ENCODE measurements around the gene PCAT6.
"Not testable (repeated sequence)": the region's sequence is repeated elsewhere in the genome, so short reads cannot be mapped to it uniquely, and the experiment has no call there.

The PCAT6 gene

DNA sequence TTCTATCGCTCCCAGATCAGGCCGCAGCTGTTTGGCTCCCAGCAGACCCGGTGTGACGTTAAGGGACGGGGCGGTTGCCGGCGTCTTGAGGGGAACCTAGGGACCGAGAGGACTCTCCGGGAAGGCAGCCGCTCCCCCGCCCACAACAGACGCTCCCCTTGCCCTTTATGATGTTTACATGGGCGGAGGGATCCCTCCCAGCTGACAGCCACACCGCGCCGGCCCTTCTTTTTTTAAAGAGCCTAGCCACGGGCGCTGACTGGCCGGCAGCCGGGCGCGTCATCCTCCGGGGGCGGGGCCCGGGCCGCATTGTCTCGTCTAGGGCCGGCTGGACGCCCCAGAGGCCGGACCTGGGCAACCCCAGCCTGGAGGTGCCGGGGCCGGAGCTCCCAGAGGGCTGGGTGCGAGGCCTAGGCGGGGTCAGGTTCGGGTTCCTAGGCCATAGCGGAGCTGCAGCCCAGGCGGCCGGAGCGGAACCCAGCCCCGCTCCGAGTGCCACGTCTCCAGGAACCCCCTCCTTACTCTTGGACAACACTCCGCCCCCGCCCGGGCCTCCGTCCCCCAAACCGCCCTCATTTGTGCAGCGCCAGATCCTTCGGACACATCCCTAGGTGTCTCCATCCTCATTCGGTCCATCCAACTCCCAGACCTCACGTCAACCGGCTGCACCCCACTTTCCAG is at the start of gene PCAT6:
Gene PCAT6, plus strand, starts transcription at position 340 of the 681 bp plus-strand sequence.
- in situ Hi-C loops (cut with MboI; ENCODE audit: low pct_unique_long_range_greater_than_20kb, low sequenced_read_pairs) = no loop called here
- DNase-seq = peak; percentile 94

DNA sequence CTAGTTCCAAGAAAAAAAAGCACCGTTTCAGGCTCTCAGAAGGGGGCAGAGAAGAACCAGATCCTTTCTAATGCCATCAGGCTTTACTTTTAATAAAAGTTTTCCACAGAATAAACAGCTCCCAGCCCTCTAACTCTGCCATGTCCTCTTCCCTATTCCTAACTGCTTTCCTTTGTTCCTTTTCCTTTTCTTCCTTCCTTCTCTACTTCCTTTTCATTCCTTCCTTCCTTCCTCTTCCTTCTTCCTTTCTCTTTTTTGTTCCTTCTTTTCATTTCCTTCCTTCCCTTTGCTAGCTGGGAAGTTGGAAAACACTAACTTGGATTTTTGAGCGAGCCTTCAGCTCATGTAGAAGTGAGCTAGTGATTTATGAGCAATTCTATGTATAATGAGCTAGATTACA is 48.7 kb upstream of the PCAT6 start:
- in situ Hi-C loops (cut with MboI; ENCODE audit: low pct_unique_long_range_greater_than_20kb, low sequenced_read_pairs) = no loop called here
- no peak for DNase-seq

DNA sequence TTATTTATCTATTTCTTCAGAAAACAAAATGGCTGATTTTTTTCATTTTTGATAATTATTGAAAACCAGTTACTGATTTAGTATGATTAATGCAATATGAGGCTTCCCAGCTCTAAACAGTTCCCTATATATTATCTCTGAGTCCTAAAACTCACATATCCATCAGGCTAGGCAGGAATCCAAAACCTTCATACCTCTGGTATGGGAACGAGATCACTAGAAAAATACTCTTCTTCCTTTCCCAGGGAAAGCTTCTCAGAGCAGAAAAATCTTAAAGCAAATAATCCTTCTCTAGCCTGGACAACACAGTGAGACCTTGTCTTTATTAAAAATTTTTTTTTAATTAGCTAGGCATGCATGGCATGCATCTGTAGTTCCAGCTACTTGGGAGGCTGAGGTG is 45.0 kb upstream of the PCAT6 start:
- no peak for DNase-seq
- in situ Hi-C loops (cut with MboI; ENCODE audit: low pct_unique_long_range_greater_than_20kb, low sequenced_read_pairs) = no loop called here

DNA sequence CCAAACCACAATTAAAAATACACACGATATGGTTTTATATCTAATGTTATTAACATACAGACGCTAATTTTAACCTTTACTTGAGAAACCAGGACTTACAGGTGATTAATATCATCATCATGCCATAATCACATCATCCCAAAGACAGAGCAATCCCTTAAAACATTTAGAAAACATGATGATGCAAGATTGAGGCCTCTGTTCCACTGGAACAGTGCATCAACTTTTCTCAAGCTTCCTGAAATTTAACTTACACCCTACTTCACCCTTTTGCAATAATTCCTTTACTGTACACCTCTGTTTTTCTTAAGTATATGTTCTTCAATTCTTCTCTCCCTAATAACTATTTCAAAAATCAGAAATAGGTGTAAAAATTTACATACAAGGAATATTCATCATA is 40.6 kb upstream of the PCAT6 start:
- in situ Hi-C loops (cut with MboI; ENCODE audit: low pct_unique_long_range_greater_than_20kb, low sequenced_read_pairs) = no loop called here
- DNase-seq = no peak

DNA sequence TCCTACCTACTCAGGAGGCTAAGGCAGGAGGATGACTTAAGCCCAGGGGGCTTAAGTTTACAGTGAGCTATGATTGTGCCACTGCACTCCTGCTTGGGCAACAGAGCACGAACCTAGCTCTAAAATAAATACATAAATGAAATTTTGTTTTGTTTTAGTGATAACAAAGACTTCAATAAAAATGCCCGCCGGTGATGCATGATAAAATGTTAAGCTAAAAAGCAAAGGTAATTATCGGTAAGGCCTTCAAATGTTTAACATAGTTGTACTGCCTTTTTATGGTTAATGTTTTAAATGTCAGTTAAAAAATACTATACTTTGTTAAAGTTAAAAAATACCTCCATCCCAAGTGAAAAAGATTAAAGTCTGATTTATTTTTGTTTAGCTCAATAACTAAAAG is 29.6 kb upstream of the PCAT6 start:
- no peak for DNase-seq
- in situ Hi-C loops (cut with MboI; ENCODE audit: low pct_unique_long_range_greater_than_20kb, low sequenced_read_pairs) = no loop called here

DNA sequence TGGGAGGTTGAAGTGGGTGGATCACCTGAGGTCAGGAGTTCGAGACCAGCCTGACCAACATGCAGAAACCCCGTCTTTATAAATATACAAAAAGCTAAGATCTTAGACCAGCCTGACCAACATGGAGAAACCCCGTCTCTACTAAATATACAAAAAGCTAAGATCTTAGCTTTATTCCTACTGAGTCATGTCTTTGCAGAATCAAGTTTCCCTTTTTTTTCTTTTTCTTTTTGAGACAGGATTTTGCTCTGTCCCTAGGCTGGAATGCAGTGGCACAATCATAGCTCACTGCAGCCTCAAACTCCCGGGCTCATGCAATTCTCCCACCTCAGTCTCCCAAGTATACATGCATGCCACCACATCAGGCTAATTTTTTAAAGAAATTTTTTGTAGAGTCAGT is 23.9 kb upstream of the PCAT6 start:
- DNase-seq = no peak
- in situ Hi-C loops (cut with MboI; ENCODE audit: low pct_unique_long_range_greater_than_20kb, low sequenced_read_pairs) = no loop called here

DNA sequence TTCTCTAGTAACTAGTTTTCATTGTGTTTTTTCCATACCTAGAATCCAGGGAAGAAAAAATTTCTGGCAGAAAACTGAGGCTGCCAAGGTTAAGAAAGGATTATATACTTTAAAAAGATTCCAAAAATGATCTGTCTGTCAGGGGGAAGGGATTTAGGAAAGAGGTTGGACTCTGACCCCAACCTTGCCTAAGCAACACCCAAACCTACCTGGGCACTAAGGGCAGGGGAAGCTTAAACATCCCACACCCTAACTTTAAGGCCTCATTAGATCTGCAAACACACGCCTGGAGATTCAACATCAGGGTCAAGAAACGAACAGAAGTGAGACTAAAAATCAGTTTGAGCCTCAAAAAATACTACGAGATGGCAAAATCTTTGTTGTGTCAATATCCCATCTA is 22.0 kb upstream of the PCAT6 start:
- in situ Hi-C loops (cut with MboI; ENCODE audit: low pct_unique_long_range_greater_than_20kb, low sequenced_read_pairs) = no loop called here
- no peak for DNase-seq

DNA sequence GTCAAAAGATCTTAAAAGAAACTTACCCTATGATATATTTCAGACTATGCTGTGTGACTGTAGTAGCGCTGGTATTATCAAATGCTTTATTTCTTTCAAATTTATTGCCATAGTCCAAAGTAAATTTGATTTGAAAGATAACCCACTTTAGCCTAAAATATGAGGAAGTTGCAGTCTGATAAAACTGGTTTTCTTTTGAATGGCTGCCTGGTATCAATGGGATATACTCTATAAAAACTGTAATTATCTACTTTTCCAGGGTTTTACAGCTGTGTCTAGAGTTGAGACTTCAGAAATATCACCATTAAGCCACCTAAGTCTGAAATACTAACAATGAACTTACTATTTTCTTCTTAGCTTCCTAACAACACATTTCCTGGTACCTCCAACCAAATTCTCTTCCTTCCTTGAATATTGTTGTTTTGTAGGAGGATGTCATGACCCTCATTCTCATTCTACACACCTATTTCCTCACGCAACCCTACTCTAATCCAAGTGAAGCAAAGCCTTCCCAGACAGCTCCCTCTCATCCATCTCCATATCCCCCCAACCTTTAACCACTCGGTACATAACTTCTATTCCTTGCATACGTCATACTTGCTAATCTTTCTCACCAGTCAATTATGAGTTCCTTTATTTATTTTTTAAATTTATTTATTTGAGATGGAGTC is 19.5 kb upstream of the PCAT6 start:
- DNase-seq = no peak

DNA sequence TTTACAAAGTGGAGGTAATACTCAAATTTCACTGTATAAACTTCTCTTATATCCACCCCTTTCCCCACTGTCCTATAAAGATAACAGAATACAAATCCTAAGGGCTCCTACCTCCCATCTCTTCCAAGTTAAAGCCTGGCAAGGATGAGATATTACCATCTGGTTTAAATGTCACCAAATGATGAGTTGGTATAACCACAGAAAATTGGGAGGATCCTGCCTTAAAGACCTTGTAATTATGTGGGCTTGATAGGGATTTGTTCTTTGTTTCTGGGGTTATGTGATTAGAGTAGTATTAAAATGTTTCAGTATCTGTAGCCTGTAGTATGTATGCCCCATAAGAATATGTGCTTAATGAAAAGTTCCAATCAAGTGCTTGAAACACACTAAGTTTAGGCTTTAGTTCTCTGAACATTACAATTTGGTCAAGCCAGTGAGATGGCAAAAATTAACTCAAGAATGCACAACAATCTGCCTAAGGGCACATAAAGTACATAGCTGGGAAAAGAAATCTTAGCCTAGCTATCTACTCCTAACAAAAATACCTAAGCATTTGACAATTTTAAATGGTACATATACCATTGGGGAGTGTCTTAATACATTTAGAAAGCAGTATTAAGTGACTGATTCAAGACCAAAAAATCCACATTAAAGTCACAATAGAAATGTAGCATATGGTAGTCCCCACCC is 16.6 kb upstream of the PCAT6 start:
- in situ Hi-C loops (cut with MboI; ENCODE audit: low pct_unique_long_range_greater_than_20kb, low sequenced_read_pairs) = no loop called here
- no peak for DNase-seq

More for the DNA sequence above, 19.5 kb upstream of the PCAT6 start:
- in situ Hi-C loops (cut with MboI; ENCODE audit: low pct_unique_long_range_greater_than_20kb, low sequenced_read_pairs) = no loop called here

DNA sequence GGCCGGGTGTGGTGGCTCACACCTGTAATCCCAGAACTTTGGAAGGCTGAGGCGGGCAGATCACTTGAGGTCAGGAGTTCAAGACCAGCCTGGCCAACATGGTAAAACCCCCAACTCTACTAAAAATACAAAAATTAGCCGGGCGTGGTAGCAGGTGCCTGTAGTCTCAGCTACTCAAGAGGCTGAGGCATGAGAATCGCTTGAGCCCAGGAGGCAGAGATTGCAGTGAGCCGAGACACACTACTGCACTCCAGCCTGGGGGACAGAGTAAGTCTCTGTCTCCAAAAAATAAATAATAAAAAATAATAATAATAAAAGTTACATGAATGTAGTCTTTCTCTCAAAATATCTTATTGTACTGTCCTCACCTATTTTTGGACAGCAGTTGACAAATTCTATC is 15.8 kb upstream of the PCAT6 start:
- DNase-seq = not testable (repeated sequence)

DNA sequence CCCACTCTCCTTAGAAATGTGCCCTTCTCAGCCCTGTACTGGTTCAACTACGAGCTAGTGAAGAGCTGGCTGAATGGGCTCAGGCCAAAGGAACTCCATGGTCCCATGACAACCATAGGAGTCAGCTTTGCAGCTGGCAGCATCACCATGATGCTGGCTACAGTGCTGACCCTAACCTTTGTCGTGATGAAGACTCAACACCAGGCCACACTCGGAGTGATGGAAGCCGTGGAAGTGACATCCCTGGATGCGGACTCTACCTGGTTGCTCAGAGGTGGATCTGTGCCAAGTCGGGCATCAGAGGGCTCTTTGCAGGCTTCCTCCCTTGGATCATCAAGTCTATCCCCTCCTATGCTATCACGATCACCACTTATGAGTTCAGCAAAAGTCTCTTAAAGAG is 14.1 kb upstream of the PCAT6 start:
- no peak for DNase-seq
- in situ Hi-C loops (cut with MboI; ENCODE audit: low pct_unique_long_range_greater_than_20kb, low sequenced_read_pairs) = no loop called here

More for the DNA sequence above, 15.8 kb upstream of the PCAT6 start:
- in situ Hi-C loops (cut with MboI; ENCODE audit: low pct_unique_long_range_greater_than_20kb, low sequenced_read_pairs) = not testable (repeated sequence)

DNA sequence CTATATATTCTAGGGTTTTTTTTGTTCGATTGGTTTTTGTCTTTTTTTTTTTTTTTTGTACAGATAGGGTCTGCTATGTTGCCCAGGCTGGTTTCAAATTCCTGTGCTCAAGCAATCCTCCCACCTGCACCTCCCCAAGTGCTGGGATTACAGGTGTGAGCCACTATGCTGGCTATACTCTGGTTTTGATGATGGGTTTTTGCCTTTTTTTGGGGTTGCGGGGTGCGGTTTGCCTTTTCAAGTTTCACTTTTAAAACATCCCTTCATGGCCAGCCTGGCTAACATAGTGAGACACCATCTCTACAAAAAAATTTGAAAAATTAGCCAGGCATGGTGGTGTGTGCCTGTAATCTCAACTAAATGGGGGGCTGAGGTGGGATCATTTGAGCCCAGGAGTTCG is 12.5 kb upstream of the PCAT6 start:
- in situ Hi-C loops (cut with MboI; ENCODE audit: low pct_unique_long_range_greater_than_20kb, low sequenced_read_pairs) = no loop called here
- DNase-seq = no peak

DNA sequence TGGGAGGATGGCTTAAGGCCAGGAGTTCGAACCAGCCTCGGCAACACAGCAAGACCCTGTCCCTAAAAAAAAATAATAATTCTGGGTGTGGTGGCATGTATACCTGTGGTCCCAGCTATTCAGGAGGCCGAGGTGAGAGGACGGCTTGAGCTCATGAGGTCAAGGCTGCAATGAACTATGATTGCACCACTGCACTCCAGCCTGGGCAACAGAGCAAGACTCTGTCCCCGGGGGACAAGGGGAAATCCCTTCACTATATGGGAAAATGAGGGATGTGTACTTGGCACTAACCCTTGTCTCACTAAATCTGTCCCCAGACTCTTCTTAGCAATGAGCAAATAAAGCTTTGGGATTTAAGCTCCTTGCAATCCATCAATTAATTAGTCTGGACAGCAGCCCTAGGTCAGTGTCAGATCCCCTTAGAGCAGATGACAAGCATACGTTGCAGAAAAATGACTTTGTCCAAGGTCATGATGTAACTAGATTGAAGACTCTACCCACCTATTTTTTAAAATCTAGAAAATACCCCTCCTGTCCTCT is 11.9 kb upstream of the PCAT6 start:
- in situ Hi-C loops (cut with MboI; ENCODE audit: low pct_unique_long_range_greater_than_20kb, low sequenced_read_pairs) = no loop called here
- DNase-seq = no peak

DNA sequence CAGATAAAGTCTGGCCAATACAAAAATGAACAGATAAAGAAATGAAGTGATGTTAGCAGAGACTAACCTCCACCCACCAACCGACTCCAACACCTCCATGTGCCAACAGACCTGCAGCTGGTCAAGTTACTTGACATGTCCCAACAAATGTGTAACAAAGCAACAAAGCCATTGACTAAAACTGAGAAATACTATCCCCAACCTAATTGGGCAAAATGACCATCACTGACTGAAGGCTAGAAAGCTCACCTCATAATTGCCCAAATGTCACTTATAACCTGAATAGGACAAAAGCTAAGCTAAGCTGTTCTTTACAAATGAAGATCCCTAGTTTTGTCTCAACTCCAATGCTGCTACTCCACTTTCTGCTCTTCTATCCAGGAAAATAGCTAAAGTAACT is 10.0 kb upstream of the PCAT6 start:
- in situ Hi-C loops (cut with MboI; ENCODE audit: low pct_unique_long_range_greater_than_20kb, low sequenced_read_pairs) = no loop called here
- no peak for DNase-seq

DNA sequence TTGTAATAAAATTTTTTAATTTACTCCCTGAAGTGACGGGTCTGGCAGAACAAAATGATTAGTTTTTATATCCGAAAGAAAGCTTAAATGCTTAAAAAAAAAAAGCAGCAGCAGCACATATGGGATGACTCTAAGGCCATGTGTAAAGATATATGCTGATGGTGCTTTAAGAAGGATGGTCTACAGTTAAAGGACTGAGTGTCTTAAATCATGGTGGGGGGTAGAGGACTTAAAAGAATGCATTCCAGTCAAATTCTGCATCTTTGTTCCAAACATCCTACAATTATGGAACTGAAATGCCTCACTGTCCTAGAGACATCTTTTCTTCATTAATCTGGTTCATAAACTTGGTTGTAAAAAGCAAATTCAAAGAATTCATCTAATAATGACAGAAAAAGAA is 9.6 kb upstream of the PCAT6 start:
- in situ Hi-C loops (cut with MboI; ENCODE audit: low pct_unique_long_range_greater_than_20kb, low sequenced_read_pairs) = no loop called here
- DNase-seq = no peak

DNA sequence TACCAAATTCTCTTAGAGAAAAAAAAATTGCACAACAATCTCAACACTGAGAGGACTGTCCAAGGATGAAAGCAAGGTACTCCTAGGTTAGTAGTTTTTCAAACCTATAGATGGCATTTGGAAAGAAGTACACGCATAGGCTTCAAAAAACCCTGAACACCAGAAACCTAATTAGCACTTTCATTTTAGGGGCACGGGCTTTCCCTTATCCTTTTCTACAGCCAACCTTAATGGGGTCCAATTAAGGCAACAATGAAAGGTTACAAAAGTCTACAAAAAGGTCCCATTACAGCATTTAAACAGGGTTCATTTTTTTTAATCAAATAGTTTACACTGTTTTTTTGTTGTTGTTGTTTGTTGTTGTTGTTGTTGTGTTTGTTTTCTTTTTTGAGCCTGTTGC is 8.7 kb upstream of the PCAT6 start:
- in situ Hi-C loops (cut with MboI; ENCODE audit: low pct_unique_long_range_greater_than_20kb, low sequenced_read_pairs) = no loop called here
- DNase-seq = no peak

DNA sequence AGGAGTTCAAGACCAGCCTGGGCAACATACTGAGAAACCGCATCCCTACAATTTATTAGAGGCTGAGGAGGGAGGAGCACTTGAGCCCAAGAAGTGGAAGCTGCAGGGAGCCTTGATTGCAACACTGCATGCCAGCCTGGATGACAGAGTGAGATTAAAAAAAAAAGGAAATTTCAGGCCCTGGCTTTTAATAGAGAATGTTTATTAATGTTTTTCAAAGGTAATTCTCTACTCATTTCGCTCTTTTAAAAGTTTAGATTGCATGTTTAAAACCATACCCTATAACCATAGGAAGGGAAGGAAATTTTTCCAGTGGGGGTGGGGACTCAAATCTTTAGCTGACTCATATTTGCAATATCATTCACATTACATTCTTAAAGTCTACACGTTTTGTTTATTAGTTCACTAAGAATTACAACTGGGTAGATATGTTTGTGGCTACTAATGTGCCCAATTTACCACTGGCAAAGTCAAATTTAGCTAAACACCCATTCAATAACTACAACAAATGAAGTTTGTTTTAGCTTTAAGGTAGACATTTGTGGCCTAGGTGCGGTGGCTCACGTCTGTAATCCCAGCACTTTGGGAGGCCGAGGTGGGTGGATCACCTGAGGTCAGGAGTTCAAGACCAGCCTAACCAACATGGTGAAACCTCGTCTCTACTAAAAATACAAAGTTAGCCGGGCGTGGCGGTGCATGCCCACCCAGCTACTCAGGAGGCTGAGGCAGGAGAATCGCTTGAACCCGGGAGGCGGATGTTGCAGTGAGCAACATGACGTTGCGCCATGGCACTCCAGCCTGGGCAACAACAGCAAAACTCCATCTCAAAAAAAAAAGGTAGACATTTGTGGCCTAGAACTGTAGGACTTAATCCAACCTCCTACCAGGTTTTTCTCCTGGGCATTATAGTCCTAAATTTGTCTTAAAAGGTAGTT is 7.5 kb upstream of the PCAT6 start:
- in situ Hi-C loops (cut with MboI; ENCODE audit: low pct_unique_long_range_greater_than_20kb, low sequenced_read_pairs) = no loop called here
- DNase-seq = peak; percentile 39

DNA sequence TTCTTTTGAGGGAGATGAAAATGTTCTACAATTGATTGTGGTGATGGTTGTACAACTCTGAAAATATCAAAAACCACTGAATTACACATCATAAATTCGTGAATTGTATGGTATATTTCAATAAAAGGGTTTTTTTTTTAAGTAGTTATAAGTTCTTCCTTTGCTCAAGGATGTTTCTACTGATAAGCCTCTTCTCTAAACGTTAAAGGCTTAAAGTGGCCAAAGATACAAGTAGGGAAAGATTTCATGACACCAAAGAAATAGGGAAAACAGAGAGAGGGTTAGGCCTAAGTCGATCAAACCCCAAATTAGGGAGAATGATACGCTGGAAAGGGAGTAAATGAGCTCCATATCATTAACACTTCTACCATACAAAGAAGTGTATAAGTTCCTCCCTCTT is 6.6 kb upstream of the PCAT6 start:
- DNase-seq = no peak
- in situ Hi-C loops (cut with MboI; ENCODE audit: low pct_unique_long_range_greater_than_20kb, low sequenced_read_pairs) = no loop called here

Data from KBM-7 (cell line).